Panc1 (cell line): ENCODE data around the gene ARHGAP6. TPM values are rescaled to one million over a fixed set of nuclear protein-coding genes. Genes with fewer than 3 reads are reported as not detected.
"Not testable (repeated sequence)": the region's sequence is repeated elsewhere in the genome, so short reads cannot be mapped to it uniquely, and the experiment has no call there.

ENCODE experiments used
- ATAC-seq: fragments of 200-7000 bp; cut with Tn5 transposase; 2 replicates; pipeline ENCODE4 v1.9.1; 2020; ENCODE audit warnings: mild to moderate bottlenecking, moderate library complexity
- BruUV-seq: library from RNA; stranded (reverse); fragments of 400-500 nt; replicated peaks from 2 replicates; lab custom pipeline; 2021; lab: Mats Ljungman, UMichigan
- CTCF ChIA-PET: fragments of 300-600 bp; sonication (Branson Sonifier 250); formaldehyde crosslinking; loops from one replicate; lab custom pipeline; 2022; ENCODE audit warnings: antibody characterized with exemption; lab: Charles Lee
- POLR2A ChIA-PET: fragments of 300-600 bp; sonication (Branson Sonifier 250); formaldehyde crosslinking; loops from one replicate; lab custom pipeline; 2022; ENCODE audit warnings: antibody characterized with exemption; lab: Charles Lee
- DNase-seq: peaks from one replicate; pipeline ENCODE4 v3.0.0-alpha.2; 2010; ENCODE audit warnings: low read depth, low spot score
- H3K27ac ChIP-seq: 2 replicates; pipeline ENCODE4 v1.5.1; 2011; ENCODE audit warnings: mild to moderate bottlenecking, low read length, inconsistent platforms
- H3K27me3 ChIP-seq: fragments of 200-500 bp; sonication (Bioruptor generic); 2 replicates; pipeline ENCODE4 v1.6.0; 2014; ENCODE audit warnings: low read length, inconsistent platforms; ENCODE audit not compliant: control insufficient read depth, insufficient read depth
- H3K36me3 ChIP-seq: fragments of 200-500 bp; sonication (Bioruptor generic); 2 replicates; pipeline ENCODE4 v1.5.1; 2014; ENCODE audit warnings: inconsistent platforms, mild to moderate bottlenecking, low read length, moderate library complexity; ENCODE audit not compliant: control insufficient read depth, insufficient read depth
- H3K4me1 ChIP-seq: 2 replicates; pipeline ENCODE4 v1.5.1; 2011; ENCODE audit warnings: inconsistent platforms, mild to moderate bottlenecking, low read length, moderate library complexity; ENCODE audit not compliant: control insufficient read depth, insufficient read depth
- H3K4me3 ChIP-seq, 2 experiments: 2 replicates each; pipeline ENCODE4 v1.5.1; 2011 to 2012; ENCODE audit warnings: low read depth in 2 of 2, low read length in 2 of 2, mild to moderate bottlenecking in 2 of 2, inconsistent platforms in 1 of 2, moderate library complexity in 1 of 2
- H3K9me3 ChIP-seq: fragments of 200-500 bp; sonication (Bioruptor generic); 2 replicates; pipeline ENCODE4 v1.5.1; 2014; ENCODE audit warnings: low read depth, mild to moderate bottlenecking, inconsistent platforms, low read length, moderate library complexity; ENCODE audit not compliant: control insufficient read depth, insufficient read depth
- POLR2AphosphoS5 ChIP-seq: IDR thresholded peaks from 2 replicates; pipeline ENCODE4 v1.6.1; 2012; ENCODE audit warnings: mild to moderate bottlenecking, low read depth, low read length, moderate library complexity
- SIN3A ChIP-seq: IDR thresholded peaks from 2 replicates; pipeline ENCODE4 v1.6.1; 2012; ENCODE audit warnings: low read depth, mild to moderate bottlenecking, low read length, moderate library complexity, borderline replicate concordance; ENCODE audit not compliant: insufficient read depth
- TCF7L2 ChIP-seq: IDR thresholded peaks from 2 replicates; pipeline ENCODE4 v1.6.1; 2011; ENCODE audit warnings: mild to moderate bottlenecking, low read depth, low read length, inconsistent platforms
- in situ Hi-C: cut with HindIII; loops from 2 replicates; pipeline ENCODE4 v1.10.0; 2016; ENCODE audit warnings: low sequenced_read_pairs, low pct_unique_long_range_greater_than_20kb
- intact Hi-C: fragments of 100-400 bp; cut with micrococcal nuclease; formaldehyde crosslinking; loops from one replicate; pipeline ENCODE4 v1.10.0; 2022; ENCODE audit not compliant: unreplicated experiment
- total RNA-seq: library from RNA; stranded (reverse); gene quantifications from one replicate; pipeline ENCODE4 v1.2.1, GENCODE V29; 2021; ENCODE audit not compliant: unreplicated experiment
- TF ChIP-seq, protein P1 (sequence below): fragments of 450-650 bp; IDR thresholded peaks from 2 replicates; pipeline ENCODE4 v1.5.1; 2017; ENCODE audit warnings: mild to moderate bottlenecking
- TF ChIP-seq, protein P2 (sequence below), 2 experiments: IDR thresholded peaks; 2 replicates each; pipeline ENCODE4 v1.6.1; 2011 to 2012; ENCODE audit warnings: low read depth in 2 of 2, control low read depth in 1 of 2, low read length in 1 of 2, mild to moderate bottlenecking in 1 of 2, moderate library complexity in 1 of 2; ENCODE audit not compliant: insufficient read depth in 1 of 2

The ARHGAP6 gene
- total RNA-seq, 1 experiment from 2014 or later = 0.13 TPM

DNA sequence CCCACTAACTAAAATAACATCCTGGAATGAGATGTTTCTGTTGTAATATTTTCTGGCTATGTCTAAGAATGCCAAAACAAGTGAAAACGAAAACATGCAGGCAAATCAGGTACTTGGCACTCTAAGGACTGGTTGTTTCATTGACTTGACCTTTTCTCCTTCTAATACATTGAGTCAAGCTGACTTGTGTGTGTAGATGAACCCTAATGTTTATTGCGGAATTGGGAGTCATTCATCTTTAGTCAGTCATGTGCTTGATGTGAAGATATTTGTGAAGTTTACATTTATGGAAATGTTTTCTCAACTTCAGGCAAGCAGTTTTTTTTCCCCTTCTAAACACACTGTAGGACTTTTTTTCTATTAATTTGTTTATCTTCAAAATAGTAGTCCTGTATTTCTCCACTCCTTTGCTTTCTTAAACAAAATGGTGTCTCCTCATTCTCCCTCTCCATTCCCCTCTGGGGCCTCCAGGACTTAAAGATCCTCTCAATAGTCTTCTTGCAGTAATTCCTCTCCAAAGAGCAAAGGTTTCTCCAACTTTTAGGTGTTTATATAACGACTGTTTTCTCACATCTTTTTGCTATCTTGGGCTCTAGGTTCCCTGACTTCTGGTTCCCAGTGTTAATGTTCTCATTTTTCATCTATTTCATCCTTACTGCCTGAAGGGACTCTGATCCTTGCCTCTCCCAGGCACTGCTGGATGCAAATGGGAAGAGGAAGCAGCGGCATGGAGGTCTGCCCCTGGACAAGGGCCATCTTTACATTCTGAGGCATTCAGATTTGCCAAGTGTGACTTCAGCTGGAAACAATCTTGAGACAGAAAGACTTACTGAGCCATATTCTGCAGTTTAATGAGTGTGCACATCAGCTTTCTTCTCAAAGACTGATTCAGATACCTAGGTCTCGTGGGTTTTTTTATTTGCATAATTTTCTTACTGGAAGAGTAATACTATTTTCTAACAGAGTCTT, 166.4 kb downstream of the ARHGAP6 start:
- CTCF ChIA-PET = no interaction called here
- no peaks in the 10 kb centered on the region for H3K9me3 ChIP-seq
- DNase-seq (no peak), ATAC-seq (no peak)
- BruUV-seq = no TSS peak
- H3K27me3 ChIP-seq = no peaks in the 10 kb centered on the region
- H3K36me3 ChIP-seq = no peaks in the 10 kb centered on the region
- H3K4me1 ChIP-seq = no peaks in the 10 kb centered on the region
- no peak overlapping the region for H3K4me3 ChIP-seq
- intact Hi-C loops (no loop called here), in situ Hi-C loops (no loop called here)
- POLR2A ChIA-PET = no interaction called here
- no peak overlapping the region for H3K27ac ChIP-seq
- TF ChIP-seq TCF7L2 (no peak), SIN3A (no peak), POLR2AphosphoS5 (no peak)
- TF ChIP-seq, protein P1, sequence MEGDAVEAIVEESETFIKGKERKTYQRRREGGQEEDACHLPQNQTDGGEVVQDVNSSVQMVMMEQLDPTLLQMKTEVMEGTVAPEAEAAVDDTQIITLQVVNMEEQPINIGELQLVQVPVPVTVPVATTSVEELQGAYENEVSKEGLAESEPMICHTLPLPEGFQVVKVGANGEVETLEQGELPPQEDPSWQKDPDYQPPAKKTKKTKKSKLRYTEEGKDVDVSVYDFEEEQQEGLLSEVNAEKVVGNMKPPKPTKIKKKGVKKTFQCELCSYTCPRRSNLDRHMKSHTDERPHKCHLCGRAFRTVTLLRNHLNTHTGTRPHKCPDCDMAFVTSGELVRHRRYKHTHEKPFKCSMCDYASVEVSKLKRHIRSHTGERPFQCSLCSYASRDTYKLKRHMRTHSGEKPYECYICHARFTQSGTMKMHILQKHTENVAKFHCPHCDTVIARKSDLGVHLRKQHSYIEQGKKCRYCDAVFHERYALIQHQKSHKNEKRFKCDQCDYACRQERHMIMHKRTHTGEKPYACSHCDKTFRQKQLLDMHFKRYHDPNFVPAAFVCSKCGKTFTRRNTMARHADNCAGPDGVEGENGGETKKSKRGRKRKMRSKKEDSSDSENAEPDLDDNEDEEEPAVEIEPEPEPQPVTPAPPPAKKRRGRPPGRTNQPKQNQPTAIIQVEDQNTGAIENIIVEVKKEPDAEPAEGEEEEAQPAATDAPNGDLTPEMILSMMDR = no peak
- TF ChIP-seq, protein P2, sequence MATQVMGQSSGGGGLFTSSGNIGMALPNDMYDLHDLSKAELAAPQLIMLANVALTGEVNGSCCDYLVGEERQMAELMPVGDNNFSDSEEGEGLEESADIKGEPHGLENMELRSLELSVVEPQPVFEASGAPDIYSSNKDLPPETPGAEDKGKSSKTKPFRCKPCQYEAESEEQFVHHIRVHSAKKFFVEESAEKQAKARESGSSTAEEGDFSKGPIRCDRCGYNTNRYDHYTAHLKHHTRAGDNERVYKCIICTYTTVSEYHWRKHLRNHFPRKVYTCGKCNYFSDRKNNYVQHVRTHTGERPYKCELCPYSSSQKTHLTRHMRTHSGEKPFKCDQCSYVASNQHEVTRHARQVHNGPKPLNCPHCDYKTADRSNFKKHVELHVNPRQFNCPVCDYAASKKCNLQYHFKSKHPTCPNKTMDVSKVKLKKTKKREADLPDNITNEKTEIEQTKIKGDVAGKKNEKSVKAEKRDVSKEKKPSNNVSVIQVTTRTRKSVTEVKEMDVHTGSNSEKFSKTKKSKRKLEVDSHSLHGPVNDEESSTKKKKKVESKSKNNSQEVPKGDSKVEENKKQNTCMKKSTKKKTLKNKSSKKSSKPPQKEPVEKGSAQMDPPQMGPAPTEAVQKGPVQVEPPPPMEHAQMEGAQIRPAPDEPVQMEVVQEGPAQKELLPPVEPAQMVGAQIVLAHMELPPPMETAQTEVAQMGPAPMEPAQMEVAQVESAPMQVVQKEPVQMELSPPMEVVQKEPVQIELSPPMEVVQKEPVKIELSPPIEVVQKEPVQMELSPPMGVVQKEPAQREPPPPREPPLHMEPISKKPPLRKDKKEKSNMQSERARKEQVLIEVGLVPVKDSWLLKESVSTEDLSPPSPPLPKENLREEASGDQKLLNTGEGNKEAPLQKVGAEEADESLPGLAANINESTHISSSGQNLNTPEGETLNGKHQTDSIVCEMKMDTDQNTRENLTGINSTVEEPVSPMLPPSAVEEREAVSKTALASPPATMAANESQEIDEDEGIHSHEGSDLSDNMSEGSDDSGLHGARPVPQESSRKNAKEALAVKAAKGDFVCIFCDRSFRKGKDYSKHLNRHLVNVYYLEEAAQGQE (IDR thresholded peaks at IDR 0.05; ENCODE audit: insufficient read depth in 1 of 2, low read depth in 2 of 2, low read length in 1 of 2) = no peak

DNA sequence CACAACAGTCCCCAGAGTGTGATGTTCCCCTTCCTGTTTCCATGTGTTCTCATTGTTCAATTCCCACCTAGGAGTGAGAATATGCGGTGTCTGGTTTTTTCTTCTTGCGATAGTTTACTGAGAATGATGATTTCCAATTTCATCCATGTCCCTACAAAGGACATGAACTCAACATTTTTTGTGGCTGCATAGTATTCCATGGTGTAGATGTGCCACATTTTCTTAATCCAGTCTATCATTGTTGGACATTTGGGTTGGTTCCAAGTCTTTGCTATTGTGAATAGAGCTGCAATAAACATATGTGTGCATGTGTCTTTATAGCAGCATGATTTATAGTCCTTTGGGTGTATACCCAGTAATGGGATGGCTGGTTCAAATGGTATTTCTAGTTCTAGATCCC, 174.3 kb downstream of the ARHGAP6 start:
- CTCF ChIA-PET, intact Hi-C loops, H3K27ac ChIP-seq, H3K27me3 ChIP-seq, POLR2A ChIA-PET, BruUV-seq, ATAC-seq, in situ Hi-C loops, H3K4me1 ChIP-seq, DNase-seq, H3K4me3 ChIP-seq, H3K36me3 ChIP-seq, H3K9me3 ChIP-seq: not testable (repeated sequence)

DNA sequence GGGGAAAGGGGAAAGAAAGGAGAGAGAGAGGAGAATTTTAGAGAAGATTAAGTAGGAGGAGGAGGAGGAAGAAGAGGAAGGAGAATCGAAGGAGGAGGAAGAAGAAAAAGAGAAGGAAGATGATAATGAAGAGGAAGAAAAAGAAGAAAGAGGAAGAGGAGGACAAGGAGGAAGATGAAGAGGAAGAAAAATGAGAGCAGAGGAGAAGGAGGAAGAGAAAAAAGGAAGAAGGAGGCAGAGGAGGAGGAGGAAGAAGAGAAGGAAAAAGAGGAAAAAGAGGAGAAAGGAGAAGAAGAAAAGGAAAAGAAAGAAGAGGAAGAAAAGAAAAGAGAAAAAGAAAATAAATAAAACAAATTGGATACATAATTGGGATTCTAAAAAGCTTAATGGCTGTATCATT, 181.4 kb downstream of the ARHGAP6 start:
- POLR2A ChIA-PET = no interaction called here
- H3K4me1 ChIP-seq = no peaks in the 10 kb centered on the region
- H3K27ac ChIP-seq = no peak overlapping the region
- CTCF ChIA-PET = no interaction called here
- H3K9me3 ChIP-seq = no peaks in the 10 kb centered on the region
- no peaks in the 10 kb centered on the region for H3K36me3 ChIP-seq
- H3K27me3 ChIP-seq = no peaks in the 10 kb centered on the region
- ATAC-seq (no peak), DNase-seq (no peak)
- no peak overlapping the region for H3K4me3 ChIP-seq
- in situ Hi-C loops = no loop called here
- BruUV-seq = no TSS peak
- TF ChIP-seq POLR2AphosphoS5 (no peak), TCF7L2 (no peak), SIN3A (no peak)
- TF ChIP-seq, protein P1 = no peak
- TF ChIP-seq, protein P2 (IDR thresholded peaks at IDR 0.05; ENCODE audit: insufficient read depth in 1 of 2, low read depth in 2 of 2, low read length in 1 of 2) = no peak
- intact Hi-C loops = no loop called here
